IMR-90 (cell line): Measurements from ENCODE around the gene IFNG-AS1. TPM values are rescaled to one million over a fixed set of nuclear protein-coding genes. Genes with fewer than 3 reads are reported as not detected.

Source experiments
- ATAC-seq: fragments of 200-7000 bp; cut with Tn5 transposase; 2 replicates; pipeline ENCODE4 v1.9.1; 2020; ENCODE audit warnings: low read depth, mild to moderate bottlenecking, moderate library complexity
- BruUV-seq: library from RNA; stranded (reverse); fragments of 400-500 nt; replicated peaks from 2 replicates; lab custom pipeline; 2021; lab: Mats Ljungman, UMichigan
- CTCF ChIA-PET: fragments of 300-600 bp; formaldehyde crosslinking; extraction: SDS; loops from one replicate; lab custom pipeline; 2021; ENCODE audit warnings: antibody characterized with exemption; lab: Yijun Ruan, JAX
- POLR2A ChIA-PET: fragments of 300-600 bp; sonication (Branson Sonifier 250); formaldehyde crosslinking; loops from one replicate; lab custom pipeline; 2022; ENCODE audit warnings: antibody characterized with exemption; ENCODE audit not compliant: unreplicated experiment; lab: Charles Lee
- DNase-seq: peaks from one replicate; pipeline ENCODE4 v3.0.0; 2013
- H2AFZ ChIP-seq: replicated peaks from 2 replicates; pipeline ENCODE3; 2013; ENCODE audit warnings: low read length, mild to moderate bottlenecking; ENCODE audit not compliant: poor library complexity
- H2AK5ac ChIP-seq: 2 replicates; pipeline ENCODE4 v1.6.1; 2013; ENCODE audit warnings: low read depth, low read length, inconsistent platforms
- H2AK9ac ChIP-seq: replicated peaks from 2 replicates; pipeline ENCODE3; 2013; ENCODE audit warnings: mild to moderate bottlenecking, low read depth, low read length, moderate library complexity; ENCODE audit not compliant: poor library complexity
- H2BK120ac ChIP-seq: 2 replicates; pipeline ENCODE4 v1.6.1; 2013; ENCODE audit warnings: low read depth, low read length, inconsistent platforms
- H2BK15ac ChIP-seq: 3 replicates; pipeline ENCODE4 v1.6.1; 2013; ENCODE audit warnings: low read depth, low read length, inconsistent platforms
- H2BK20ac ChIP-seq: 2 replicates; pipeline ENCODE4 v1.6.1; 2013; ENCODE audit warnings: low read depth, mild to moderate bottlenecking, inconsistent platforms, low read length, moderate library complexity
- H2BK5ac ChIP-seq: 2 replicates; pipeline ENCODE4 v1.6.1; 2013; ENCODE audit warnings: mild to moderate bottlenecking, low read depth, low read length, inconsistent platforms; ENCODE audit not compliant: poor library complexity, severe bottlenecking
- H3K14ac ChIP-seq: replicated peaks from 2 replicates; pipeline ENCODE4 v1.6.1; 2013; ENCODE audit warnings: low read depth, low read length, inconsistent platforms
- H3K18ac ChIP-seq: 2 replicates; pipeline ENCODE4 v1.6.1; 2013; ENCODE audit warnings: low read depth, low read length, control low read depth
- H3K23ac ChIP-seq: 2 replicates; pipeline ENCODE4 v1.6.1; 2013; ENCODE audit warnings: low read depth, low read length, inconsistent platforms
- H3K27ac ChIP-seq: 2 replicates; pipeline ENCODE4 v1.5.1; 2013; ENCODE audit warnings: mild to moderate bottlenecking, control low read depth, low read length; ENCODE audit not compliant: insufficient read depth
- H3K27me3 ChIP-seq: 2 replicates; pipeline ENCODE4 v1.6.1; 2013; ENCODE audit warnings: low read length; ENCODE audit not compliant: control insufficient read depth, insufficient read depth
- H3K36me3 ChIP-seq: 2 replicates; pipeline ENCODE4 v1.6.1; 2013; ENCODE audit warnings: low read length, mixed read lengths; ENCODE audit not compliant: control insufficient read depth, insufficient read depth
- H3K4ac ChIP-seq: 2 replicates; pipeline ENCODE4 v1.6.1; 2013; ENCODE audit warnings: low read depth, low read length, inconsistent platforms
- H3K4me1 ChIP-seq: 2 replicates; pipeline ENCODE4 v1.6.1; 2013; ENCODE audit warnings: low read length, mixed read lengths; ENCODE audit not compliant: control insufficient read depth, insufficient read depth
- H3K4me2 ChIP-seq: 2 replicates; pipeline ENCODE4 v1.6.1; 2013; ENCODE audit warnings: low read depth, mild to moderate bottlenecking, control low read depth, low read length, moderate library complexity
- H3K4me3 ChIP-seq: 2 replicates; pipeline ENCODE4 v1.5.1; 2013; ENCODE audit warnings: low read depth, mild to moderate bottlenecking, control low read depth, low read length, moderate library complexity; ENCODE audit not compliant: insufficient read depth
- H3K56ac ChIP-seq: 2 replicates; pipeline ENCODE4 v1.6.1; 2013; ENCODE audit warnings: low read length, inconsistent platforms; ENCODE audit not compliant: insufficient read depth; ENCODE audit errors: extremely low read depth
- H3K79me1 ChIP-seq, 2 experiments: 2 replicates each; pipeline ENCODE4 v1.6.1; 2013; ENCODE audit warnings: low read length in 2 of 2, inconsistent platforms in 1 of 2, low read depth in 1 of 2
- H3K9ac ChIP-seq: 2 replicates; pipeline ENCODE4 v1.6.1; 2013; ENCODE audit warnings: low read depth, low read length, control low read depth
- H3K9me1 ChIP-seq: 2 replicates; pipeline ENCODE4 v1.6.1; 2013; ENCODE audit warnings: low read length, inconsistent platforms; ENCODE audit not compliant: insufficient read depth
- H3K9me3 ChIP-seq: 2 replicates; pipeline ENCODE4 v1.6.1; 2013; ENCODE audit warnings: low read length; ENCODE audit not compliant: control insufficient read depth, insufficient read depth
- H4K20me1 ChIP-seq: 2 replicates; pipeline ENCODE4 v1.6.1; 2013; ENCODE audit warnings: low read length, inconsistent platforms; ENCODE audit not compliant: insufficient read depth
- H4K5ac ChIP-seq: 2 replicates; pipeline ENCODE4 v1.6.1; 2013; ENCODE audit warnings: mild to moderate bottlenecking, low read depth, low read length, control low read depth
- H4K8ac ChIP-seq, 2 experiments: 2 replicates each; pipeline ENCODE4 v1.6.1; 2013; ENCODE audit warnings: low read depth in 2 of 2, low read length in 2 of 2, control low read depth in 1 of 2, inconsistent platforms in 1 of 2
- H4K91ac ChIP-seq: 2 replicates; pipeline ENCODE4 v1.6.1; 2013; ENCODE audit warnings: low read depth, low read length, inconsistent platforms; ENCODE audit not compliant: insufficient read depth
- BHLHE40 ChIP-seq: fragments of 150-350 bp; IDR thresholded peaks from 2 replicates; pipeline ENCODE4 v1.6.1; 2016; ENCODE audit warnings: mild to moderate bottlenecking, low read depth, low read length
- CHD1 ChIP-seq: IDR thresholded peaks from 2 replicates; pipeline ENCODE4 v1.6.1; 2012; ENCODE audit warnings: low read depth, low read length, improper control_type of control experiment
- CTCF ChIP-seq: conservative IDR thresholded peaks from 2 replicates; pipeline ENCODE4 v1.5.1; 2012; ENCODE audit warnings: mild to moderate bottlenecking, low read depth, low read length, improper control_type of control experiment
- FOS ChIP-seq: fragments of 150-350 bp; IDR thresholded peaks from 2 replicates; pipeline ENCODE4 v1.6.1; 2016; ENCODE audit warnings: low read depth, low read length
- MAFK ChIP-seq: IDR thresholded peaks from 2 replicates; pipeline ENCODE4 v1.6.1; 2012; ENCODE audit warnings: low read depth, low read length, improper control_type of control experiment
- NFE2L2 ChIP-seq: fragments of 150-350 bp; IDR thresholded peaks from 2 replicates; pipeline ENCODE4 v1.6.1; 2016; ENCODE audit warnings: low read depth, mild to moderate bottlenecking, low read length
- POLR2A ChIP-seq: IDR thresholded peaks from 2 replicates; pipeline ENCODE4 v1.6.1; 2012; ENCODE audit warnings: mild to moderate bottlenecking, low read depth, low read length
- RAD21 ChIP-seq: IDR thresholded peaks from 2 replicates; pipeline ENCODE4 v1.6.1; 2012; ENCODE audit warnings: low read length, improper control_type of control experiment
- RFX5 ChIP-seq: IDR thresholded peaks from 2 replicates; pipeline ENCODE4 v1.8.0; 2012; ENCODE audit warnings: low read depth, mild to moderate bottlenecking, low read length, moderate library complexity
- SMC3 ChIP-seq: fragments of 150-350 bp; IDR thresholded peaks from 2 replicates; pipeline ENCODE4 v1.6.1; 2016; ENCODE audit warnings: low read depth, mild to moderate bottlenecking, antibody characterized with exemption, low read length, moderate library complexity
- WGBS, 2 experiments: methylation state at CpG; one replicate each; pipeline versions ENCODE4 v1.1.5 to v1.1.7; 2013; ENCODE audit warnings: missing lambda C conversion rate in 2 of 2; ENCODE audit not compliant: insufficient read length in 1 of 2; ENCODE audit errors: extremely low coverage in 2 of 2; 5-methylcytosine and 5-hydroxymethylcytosine counted together
- dilution Hi-C: fragments of 300-500 bp; cut with HindIII; formaldehyde crosslinking; loops from one replicate; pipeline ENCODE4 v1.14.3; 2018; ENCODE audit warnings: low sequenced_read_pairs; ENCODE audit not compliant: unreplicated experiment
- in situ Hi-C: fragments of 300-500 bp; cut with MboI; formaldehyde crosslinking; loops from 3 replicates; pipeline ENCODE4 v1.14.3; 2019; ENCODE audit warnings: low sequenced_read_pairs, inconsistent platforms, mixed read lengths
- intact Hi-C: fragments of 100-400 bp; cut with micrococcal nuclease; formaldehyde crosslinking; loops from 2 replicates; pipeline ENCODE4 v1.10.0; 2022
- polyA plus RNA-seq, 3 experiments: library from polyadenylated mRNA; depleted of rRNA; stranded (reverse); fragments of >200 nt; gene quantifications; 2 replicates each; pipeline ENCODE4 v1.2.3, GENCODE V29; 2012; ENCODE audit warnings: low replicate concordance in 1 of 3
- total RNA-seq: library from RNA; depleted of rRNA; stranded (reverse); fragments of >200 nt; gene quantifications from 2 replicates; pipeline ENCODE4 v1.2.3, GENCODE V29; 2012
- TF ChIP-seq, protein P1 (sequence below): fragments of 150-350 bp; IDR thresholded peaks from 2 replicates; pipeline ENCODE4 v1.6.1; 2016; ENCODE audit warnings: low read depth, mild to moderate bottlenecking, low read length, moderate library complexity, borderline replicate concordance

IFNG-AS1 gene
- total and polyA plus RNA-seq, 2 of the 4 experiments (the other 2 are of a cell fraction), result not detected

DNA sequence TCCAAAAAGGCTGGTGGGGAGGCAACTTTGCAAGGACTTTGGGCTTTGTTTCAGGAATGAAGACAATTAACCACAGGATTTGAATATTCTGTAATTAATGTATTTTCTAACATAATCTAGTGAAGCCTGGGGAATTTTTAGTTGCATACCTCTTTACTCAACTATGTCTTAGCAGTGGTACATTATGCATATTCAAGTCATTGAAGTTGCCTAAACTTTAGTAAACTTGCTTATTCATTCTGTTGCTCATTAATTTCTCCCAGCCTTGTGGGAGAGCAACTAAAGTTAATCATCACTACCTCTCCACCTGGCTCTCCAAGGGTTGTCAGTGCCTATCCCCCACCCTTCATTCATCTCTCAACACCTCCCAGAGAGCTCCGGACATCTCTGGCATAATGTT is 54.2 kb downstream of the IFNG-AS1 start:
- in situ Hi-C loops, result loop anchor here (10.0 kb wide), 1 partner anchor 281 kb away; no protein-coding TSS in a partner anchor

More for the DNA sequence above, 54.2 kb downstream of the IFNG-AS1 start:
- no CpG with 5 or more reads among the region's 1 CpG for WGBS, 2 experiments
- H3K9ac ChIP-seq, result no peak overlapping the region
- dilution Hi-C loops (no loop called here), intact Hi-C loops (loop anchor here (5.0 kb wide), 1 partner anchor 764 kb away; the partner anchor contains the start of gene MDM2)
- no peak overlapping the region for H2BK5ac ChIP-seq
- no peaks in the 10 kb centered on the region for H3K9me3 ChIP-seq
- no peaks in the 10 kb centered on the region for H3K36me3 ChIP-seq
- H3K79me1 ChIP-seq, result no peaks in the 10 kb centered on the region
- H3K56ac ChIP-seq, result no peak overlapping the region
- H3K27me3 ChIP-seq, result no peaks in the 10 kb centered on the region
- no peak overlapping the region for H4K5ac ChIP-seq
- no peaks in the 10 kb centered on the region for H4K20me1 ChIP-seq
- no peaks in the 10 kb centered on the region for H3K4me1 ChIP-seq
- no peak for ATAC-seq
- H3K14ac ChIP-seq, result no peak overlapping the region
- no peak overlapping the region for H2BK20ac ChIP-seq
- no peak overlapping the region for H2AK9ac ChIP-seq
- no peak overlapping the region for H3K4ac ChIP-seq
- no peak overlapping the region for H2BK15ac ChIP-seq
- H3K18ac ChIP-seq, result no peak overlapping the region
- TF ChIP-seq CHD1 (no peak), RFX5 (no peak), RAD21 (no peak), FOS (no peak), MAFK (no peak), POLR2A (no peak), NFE2L2 (no peak), CTCF (no peak), SMC3 (no peak), BHLHE40 (no peak)
- TF ChIP-seq, protein P1, sequence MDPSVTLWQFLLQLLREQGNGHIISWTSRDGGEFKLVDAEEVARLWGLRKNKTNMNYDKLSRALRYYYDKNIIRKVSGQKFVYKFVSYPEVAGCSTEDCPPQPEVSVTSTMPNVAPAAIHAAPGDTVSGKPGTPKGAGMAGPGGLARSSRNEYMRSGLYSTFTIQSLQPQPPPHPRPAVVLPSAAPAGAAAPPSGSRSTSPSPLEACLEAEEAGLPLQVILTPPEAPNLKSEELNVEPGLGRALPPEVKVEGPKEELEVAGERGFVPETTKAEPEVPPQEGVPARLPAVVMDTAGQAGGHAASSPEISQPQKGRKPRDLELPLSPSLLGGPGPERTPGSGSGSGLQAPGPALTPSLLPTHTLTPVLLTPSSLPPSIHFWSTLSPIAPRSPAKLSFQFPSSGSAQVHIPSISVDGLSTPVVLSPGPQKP, result no peak
- H3K9me1 ChIP-seq, result no peaks in the 10 kb centered on the region
- no peak overlapping the region for H2AFZ ChIP-seq
- H3K23ac ChIP-seq, result no peak overlapping the region
- H3K4me3 ChIP-seq, result no peak overlapping the region
- H3K4me2 ChIP-seq, result no peak overlapping the region
- no peak for DNase-seq
- H4K8ac ChIP-seq, result no peak overlapping the region
- no peak overlapping the region for H2AK5ac ChIP-seq
- H2BK120ac ChIP-seq, result no peak overlapping the region
- H4K91ac ChIP-seq, result no peak overlapping the region
- POLR2A ChIA-PET, result no interaction called here
- BruUV-seq, result no TSS peak
- H3K27ac ChIP-seq, result no peak overlapping the region
- CTCF ChIA-PET, result no interaction called here
